Suprapubic skin (tissue), 4 donors: ENCODE results near the gene DHPS. TPM values are rescaled to one million over a fixed set of nuclear protein-coding genes. Genes with fewer than 3 reads are reported as not detected.

Experiments used
- DNase-seq, 2 donors: peaks; one replicate each; pipeline ENCODE4 v3.0.0-alpha.2; 2019; ENCODE audit warnings: low spot score in 2 of 2
- H3K27ac ChIP-seq: fragments of 200-600 bp; sonication (generic); one replicate; pipeline ENCODE4 v1.5.1; 2019
- H3K27me3 ChIP-seq: fragments of 200-600 bp; sonication (generic); one replicate; pipeline ENCODE4 v1.5.1; 2019
- H3K36me3 ChIP-seq: fragments of 200-600 bp; sonication (generic); one replicate; pipeline ENCODE4 v1.5.1; 2019
- H3K4me1 ChIP-seq: fragments of 200-600 bp; sonication (generic); one replicate; pipeline ENCODE4 v1.5.1; 2019
- H3K4me3 ChIP-seq: fragments of 200-600 bp; sonication (generic); one replicate; pipeline ENCODE4 v1.5.1; 2019; ENCODE audit warnings: mild to moderate bottlenecking
- H3K9me3 ChIP-seq: fragments of 200-600 bp; sonication (generic); one replicate; pipeline ENCODE4 v1.5.1; 2019
- CTCF ChIP-seq, 2 donors: fragments of 200-600 bp in 1 of 2; fragments of 450-650 bp in 1 of 2; sonication (generic) in 1 of 2; IDR thresholded peaks; one replicate each; pipeline ENCODE4 v1.5.1; 2016 to 2019; ENCODE audit warnings: antibody characterized with exemption in 2 of 2, mild to moderate bottlenecking in 1 of 2, moderate library complexity in 1 of 2
- EP300 ChIP-seq: sonication (generic); formaldehyde crosslinking; IDR thresholded peaks from one replicate; pipeline ENCODE4 v1.6.1; 2017; ENCODE audit warnings: antibody characterized with exemption
- POLR2A ChIP-seq, 2 donors: fragments of 450-650 bp; IDR thresholded peaks; one replicate each; pipeline ENCODE4 v1.6.1; 2017; ENCODE audit warnings: antibody characterized with exemption in 2 of 2, mild to moderate bottlenecking in 2 of 2, moderate library complexity in 2 of 2
- POLR2AphosphoS5 ChIP-seq, 3 donors: sonication (generic); formaldehyde crosslinking; IDR thresholded peaks; one replicate each; pipeline ENCODE4 v1.6.1; 2017; ENCODE audit warnings: antibody characterized with exemption in 3 of 3
- WGBS: methylation state at CpG from one replicate; pipeline ENCODE4 v1.1.5; 2018; 5-methylcytosine and 5-hydroxymethylcytosine counted together
- total RNA-seq, 4 donors: library from RNA; depleted of rRNA; stranded (reverse); fragments of >200 nt; gene quantifications; one replicate each; pipeline ENCODE4 v1.1.0, GENCODE V29; 2016

DHPS gene
- total RNA-seq, 4 donors from 2014 or later = 108 to 265 (median 136) TPM

- TF ChIP-seq POLR2A (IDR thresholded peaks at IDR 0.05) (no peak), CTCF (IDR thresholded peaks at IDR 0.05) (no peak), EP300 (no peak), POLR2AphosphoS5 (IDR thresholded peaks at IDR 0.05) (no peak)
- 98% methylated on average over 6 of the region's 10 CpGs for WGBS
- no peak overlapping the region for H3K27ac ChIP-seq
These were observed 31.7 kb downstream of the DHPS start for GRCh38 chr19:12649941-12650340.

GRCh38 chr19:12648088-12648487 is 33.6 kb downstream of the DHPS start:
- H3K27ac ChIP-seq = no peak overlapping the region
- TF ChIP-seq POLR2AphosphoS5 (IDR thresholded peaks at IDR 0.05) (no peak), EP300 (no peak), POLR2A (IDR thresholded peaks at IDR 0.05) (no peak), CTCF (IDR thresholded peaks at IDR 0.05) (no peak)
- no peaks in the 10 kb centered on the region for H3K9me3 ChIP-seq
- no peak for DNase-seq
- WGBS = 11% methylated on average over 22 of the region's 29 CpGs
- no peaks in the 10 kb centered on the region for H3K27me3 ChIP-seq
- H3K36me3 ChIP-seq = peaks cover 9% of the 10 kb centered on the region
- H3K4me1 ChIP-seq = peaks cover 13% of the 10 kb centered on the region
- H3K4me3 ChIP-seq = peak overlapping the region; percentile 22

More at GRCh38 chr19:12649941-12650340, 31.7 kb downstream of the DHPS start:
- Histone ChIP-seq H3K4me3 (no peak overlapping the region), H3K27me3 (no peaks in the 10 kb centered on the region), H3K4me1 (peaks cover 13% of the 10 kb centered on the region), H3K9me3 (no peaks in the 10 kb centered on the region), H3K36me3 (peaks cover 17% of the 10 kb centered on the region)
- DNase-seq = no peak

- DNase-seq = no peak
- WGBS = 16% methylated on average over 20 of the region's 31 CpGs
- H3K27me3 ChIP-seq = no peaks in the 10 kb centered on the region
These were observed 34.1 kb downstream of the DHPS start for GRCh38 chr19:12647490-12648071.

GRCh38 chr19:12647047-12647446 is 34.6 kb downstream of the DHPS start:
- no peaks in the 10 kb centered on the region for H3K27me3 ChIP-seq

More at GRCh38 chr19:12647490-12648071, 34.1 kb downstream of the DHPS start:
- Histone ChIP-seq H3K4me1 (peaks cover 13% of the 10 kb centered on the region), H3K27ac (no peak overlapping the region), H3K9me3 (no peaks in the 10 kb centered on the region), H3K36me3 (peaks cover 9% of the 10 kb centered on the region), H3K4me3 (peak overlapping the region; percentile 22)
- TF ChIP-seq POLR2A (IDR thresholded peaks at IDR 0.05) = no peak
- no peak for TF ChIP-seq CTCF (IDR thresholded peaks at IDR 0.05)
- no peak for TF ChIP-seq POLR2AphosphoS5 (IDR thresholded peaks at IDR 0.05)
- no peak for TF ChIP-seq EP300

More at GRCh38 chr19:12647047-12647446, 34.6 kb downstream of the DHPS start:
- no peak for DNase-seq
- no peak overlapping the region for H3K27ac ChIP-seq
- no peaks in the 10 kb centered on the region for H3K9me3 ChIP-seq
- 76% methylated on average over 8 of the region's 8 CpGs for WGBS
- H3K36me3 ChIP-seq = peaks cover 6% of the 10 kb centered on the region
- H3K4me3 ChIP-seq = no peak overlapping the region
- peaks cover 13% of the 10 kb centered on the region for H3K4me1 ChIP-seq
- TF ChIP-seq EP300 = no peak
- TF ChIP-seq POLR2AphosphoS5 (IDR thresholded peaks at IDR 0.05) = no peak
- no peak for TF ChIP-seq POLR2A (IDR thresholded peaks at IDR 0.05)
- no peak for TF ChIP-seq CTCF (IDR thresholded peaks at IDR 0.05)
